GM23338 (cell line): ENCODE data around the gene LTV1.
"Not testable (repeated sequence)": the region's sequence is repeated elsewhere in the genome, so short reads cannot be mapped to it uniquely, and the experiment has no call there.

Source experiments
- CTCF ChIP-seq, 2 experiments: fragments of 200-600 bp in 1 of 2; sonication (generic) in 1 of 2; conservative IDR thresholded peaks; 2 replicates each; pipeline versions ENCODE4 v1.5.1 to v1.6.1; 2016 to 2017; ENCODE audit warnings: antibody characterized with exemption in 2 of 2, low read depth in 2 of 2, mild to moderate bottlenecking in 2 of 2, moderate library complexity in 1 of 2
- EZH2phosphoT487 ChIP-seq: fragments of 200-600 bp; sonication (generic); IDR thresholded peaks from one replicate; pipeline ENCODE4 v1.8.1; 2018; ENCODE audit warnings: antibody characterized with exemption; ENCODE audit not compliant: unreplicated experiment
- POLR2AphosphoS5 ChIP-seq: IDR thresholded peaks from 2 replicates; pipeline ENCODE4 v1.6.1; 2016; ENCODE audit warnings: antibody characterized with exemption, low read depth
- REST ChIP-seq: IDR thresholded peaks from one replicate; pipeline ENCODE4 v1.6.1; 2018; ENCODE audit warnings: antibody characterized with exemption; ENCODE audit not compliant: unreplicated experiment

- TF ChIP-seq POLR2AphosphoS5; CTCF (conservative IDR thresholded peaks at IDR 0.05; ENCODE audit: low read depth in 2 of 2); REST; EZH2phosphoT487: not testable (repeated sequence)
These were observed 8.6 kb downstream of the LTV1 start for GRCh38 chr6:143851706-143852105.
